ENCODE data around the gene CCDC15.

Gene CCDC15

DNA sequence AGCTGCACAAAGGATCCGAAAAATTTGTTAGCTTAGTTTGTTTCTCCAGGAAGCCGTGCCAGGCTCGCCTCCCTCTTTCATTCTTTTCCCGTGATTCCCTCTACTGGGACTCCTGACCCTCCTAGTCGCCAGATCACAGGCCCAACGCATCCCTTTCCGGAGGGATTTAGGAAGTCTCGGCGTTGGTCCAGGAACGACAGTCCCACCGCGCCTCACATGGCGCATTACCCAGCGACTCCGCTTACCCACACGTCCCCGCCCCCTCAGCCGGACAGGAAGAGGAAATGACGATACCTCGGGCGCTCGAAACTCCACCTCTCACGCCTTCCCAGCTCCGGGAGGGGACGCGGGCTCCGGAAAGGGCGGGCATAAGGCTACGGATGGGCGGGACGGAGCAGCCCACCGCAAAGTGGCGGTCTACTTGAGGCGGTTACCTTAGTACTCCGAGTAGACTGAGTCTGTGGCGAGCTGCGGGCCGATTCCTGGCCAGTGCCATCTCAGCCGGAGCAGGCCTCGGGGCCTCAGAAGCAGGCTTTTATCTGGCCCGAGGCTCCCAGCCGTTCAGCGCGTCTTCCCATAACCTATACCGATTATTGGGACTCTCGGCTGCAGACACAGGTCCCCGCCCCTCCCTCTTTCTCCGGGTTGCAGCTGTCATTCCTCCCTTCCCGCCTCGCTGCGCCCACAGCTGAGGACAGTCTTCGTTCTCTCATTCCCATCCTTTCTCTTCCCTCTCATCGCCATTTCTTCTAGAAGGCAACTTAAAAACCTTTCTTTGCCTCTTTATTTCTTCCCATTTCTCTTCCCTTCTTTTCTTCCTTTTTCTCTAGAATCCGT, at the start of gene CCDC15 (continued):
- no peak for TF ChIP-seq REST (tag by site-specific recombination; IDR thresholded peaks at IDR 0.05)
- no peak for TF ChIP-seq ZNF544 (tag by site-specific recombination; IDR thresholded peaks at IDR 0.05)
- TF ChIP-seq ZNF76 (tag by site-specific recombination; IDR thresholded peaks at IDR 0.05; ENCODE audit: borderline replicate concordance, low read depth) = peak; percentile 88
- no peak for TF ChIP-seq ZNF596 (tag by site-specific recombination; IDR thresholded peaks at IDR 0.05)
- peak; percentile 93; the same call in 1 of the 2 replicates for TF ChIP-seq MZF1 (tag by site-specific recombination; IDR thresholded peaks at IDR 0.05; ENCODE audit: borderline replicate concordance)
- TF ChIP-seq, protein P1, sequence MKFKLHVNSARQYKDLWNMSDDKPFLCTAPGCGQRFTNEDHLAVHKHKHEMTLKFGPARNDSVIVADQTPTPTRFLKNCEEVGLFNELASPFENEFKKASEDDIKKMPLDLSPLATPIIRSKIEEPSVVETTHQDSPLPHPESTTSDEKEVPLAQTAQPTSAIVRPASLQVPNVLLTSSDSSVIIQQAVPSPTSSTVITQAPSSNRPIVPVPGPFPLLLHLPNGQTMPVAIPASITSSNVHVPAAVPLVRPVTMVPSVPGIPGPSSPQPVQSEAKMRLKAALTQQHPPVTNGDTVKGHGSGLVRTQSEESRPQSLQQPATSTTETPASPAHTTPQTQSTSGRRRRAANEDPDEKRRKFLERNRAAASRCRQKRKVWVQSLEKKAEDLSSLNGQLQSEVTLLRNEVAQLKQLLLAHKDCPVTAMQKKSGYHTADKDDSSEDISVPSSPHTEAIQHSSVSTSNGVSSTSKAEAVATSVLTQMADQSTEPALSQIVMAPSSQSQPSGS (tag by site-specific recombination; IDR thresholded peaks at IDR 0.05; ENCODE audit: low read depth) = no peak
- peak; percentile 97 for TF ChIP-seq SP2 (tag by site-specific recombination; IDR thresholded peaks at IDR 0.05)
- TF ChIP-seq ZEB2 (tag by site-specific recombination; IDR thresholded peaks at IDR 0.05) = peak; percentile 57; the same call in 1 of the 2 replicates
- peak; percentile 84 for TF ChIP-seq KLF9 (tag by site-specific recombination; IDR thresholded peaks at IDR 0.05; ENCODE audit: low read depth)
- TF ChIP-seq ZBTB8A (tag by site-specific recombination; IDR thresholded peaks at IDR 0.05) = peak; percentile 82
- no peak for TF ChIP-seq ZNF792 (tag by site-specific recombination; IDR thresholded peaks at IDR 0.05)
- TF ChIP-seq ZNF621 (tag by site-specific recombination; IDR thresholded peaks at IDR 0.05) = no peak
- peak; percentile 80 for TF ChIP-seq ZNF366 (tag by site-specific recombination; conservative IDR thresholded peaks at IDR 0.05)
- TF ChIP-seq ZNF24 (tag by site-specific recombination; IDR thresholded peaks at IDR 0.05) = 0 out of 2 replicates have a peak, but pooled peaks have one; percentile 28
- TF ChIP-seq SP7 (tag by site-specific recombination; IDR thresholded peaks at IDR 0.05) = peak; percentile 63
- peak; percentile 70; the same call in 1 of the 2 replicates for TF ChIP-seq ZNF600 (tag by site-specific recombination; IDR thresholded peaks at IDR 0.05)
- peak; percentile 16 for TF ChIP-seq ZBTB26 (tag by site-specific recombination; optimal IDR thresholded peaks at IDR 0.05)
- TF ChIP-seq SP3 (tag by site-specific recombination; IDR thresholded peaks at IDR 0.05) = peak; percentile 94
- peak; percentile 55; the same call in 1 of the 2 replicates for TF ChIP-seq PRDM1 (tag by site-specific recombination; IDR thresholded peaks at IDR 0.05)
- TF ChIP-seq KLF16 (tag by site-specific recombination; IDR thresholded peaks at IDR 0.05) = peak; percentile 71
- TF ChIP-seq PRDM2 (tag by site-specific recombination; IDR thresholded peaks at IDR 0.05; ENCODE audit: borderline replicate concordance) = no peak

Measured in HEK293 (cell line).